Effector memory CD4-positive, alpha-beta T cell (primary cell): ENCODE data around the gene PRPSAP2.
"Not testable (repeated sequence)": the region's sequence is repeated elsewhere in the genome, so short reads cannot be mapped to it uniquely, and the experiment has no call there.

ENCODE experiments used
- DNase-seq, 3 donors: peaks; one replicate each; pipeline ENCODE4 v3.0.0-alpha.2; 2020
- H3K27ac ChIP-seq: 2 replicates; pipeline ENCODE4 v1.7.0; 2013; ENCODE audit warnings: mild to moderate bottlenecking, low read length, moderate library complexity; ENCODE audit not compliant: insufficient read depth, poor library complexity, severe bottlenecking
- H3K27me3 ChIP-seq: replicated peaks from 2 replicates; pipeline ENCODE4 v1.7.0; 2013; ENCODE audit warnings: mild to moderate bottlenecking, low read length; ENCODE audit not compliant: insufficient read depth, control insufficient read depth, poor library complexity, severe bottlenecking
- H3K36me3 ChIP-seq: 2 replicates; pipeline ENCODE4 v1.7.0; 2013; ENCODE audit warnings: mild to moderate bottlenecking, low read length, moderate library complexity; ENCODE audit not compliant: control insufficient read depth, insufficient read depth
- H3K4me1 ChIP-seq: 2 replicates; pipeline ENCODE4 v1.7.0; 2013; ENCODE audit warnings: low read length, mild to moderate bottlenecking; ENCODE audit not compliant: control insufficient read depth, insufficient read depth, poor library complexity, severe bottlenecking
- H3K4me3 ChIP-seq: 2 replicates; pipeline ENCODE4 v1.7.0; 2013; ENCODE audit warnings: low read length, low read depth, mild to moderate bottlenecking; ENCODE audit not compliant: insufficient read depth, poor library complexity, severe bottlenecking
- H3K9me3 ChIP-seq: 2 replicates; pipeline ENCODE4 v1.7.0; 2013; ENCODE audit warnings: mild to moderate bottlenecking, low read length, moderate library complexity; ENCODE audit not compliant: control insufficient read depth

The PRPSAP2 gene

GRCh38 chr17:18855831-18856569 is 1.9 kb upstream of the PRPSAP2 start:
- Histone ChIP-seq H3K36me3 (no peaks in the 10 kb centered on the region), H3K27me3 (no peaks in the 10 kb centered on the region), H3K9me3 (no peaks in the 10 kb centered on the region), H3K27ac (peak overlapping the region; percentile 64), H3K4me3 (peak overlapping the region; percentile 54), H3K4me1 (peaks cover 15% of the 10 kb centered on the region)
- DNase-seq: peak; percentile 81 to 89 (median 83)

- Histone ChIP-seq H3K4me1 (peaks cover 15% of the 10 kb centered on the region), H3K27ac (peak overlapping the region; percentile 64), H3K36me3 (no peaks in the 10 kb centered on the region), H3K4me3 (peak overlapping the region; percentile 54), H3K9me3 (no peaks in the 10 kb centered on the region), H3K27me3 (no peaks in the 10 kb centered on the region)
- DNase-seq: no peak
Measured at GRCh38 chr17:18856570-18856915, 1.4 kb upstream of the PRPSAP2 start.

- Histone ChIP-seq H3K27me3 (no peaks in the 10 kb centered on the region), H3K4me1 (peaks cover 15% of the 10 kb centered on the region), H3K36me3 (no peaks in the 10 kb centered on the region), H3K9me3 (no peaks in the 10 kb centered on the region), H3K4me3 (peak overlapping the region; percentile 73), H3K27ac (peak overlapping the region; percentile 76)
- no peak for DNase-seq
Measured at GRCh38 chr17:18858567-18859245, 775 bp downstream of the PRPSAP2 start.

- peaks cover 15% of the 10 kb centered on the region for H3K4me1 ChIP-seq
Measured at GRCh38 chr17:18859256-18859655, 1.3 kb downstream of the PRPSAP2 start.

GRCh38 chr17:18860161-18860972 is 2.4 kb downstream of the PRPSAP2 start:
- Histone ChIP-seq H3K9me3 (no peaks in the 10 kb centered on the region), H3K27ac (no peak overlapping the region), H3K36me3 (no peaks in the 10 kb centered on the region), H3K27me3 (no peaks in the 10 kb centered on the region), H3K4me3 (no peak overlapping the region), H3K4me1 (peaks cover 14% of the 10 kb centered on the region)
- no peak for DNase-seq

More at GRCh38 chr17:18859256-18859655, 1.3 kb downstream of the PRPSAP2 start:
- H3K4me3 ChIP-seq: no peak overlapping the region
- H3K9me3 ChIP-seq: no peaks in the 10 kb centered on the region
- H3K36me3 ChIP-seq: no peaks in the 10 kb centered on the region
- no peak for DNase-seq
- H3K27me3 ChIP-seq: no peaks in the 10 kb centered on the region
- H3K27ac ChIP-seq: no peak overlapping the region

GRCh38 chr17:18862011-18862410 is 4.1 kb downstream of the PRPSAP2 start:
- H3K4me3 ChIP-seq: no peak overlapping the region
- no peak for DNase-seq

GRCh38 chr17:18864996-18865395 is 7.1 kb downstream of the PRPSAP2 start:
- not testable (repeated sequence) for H3K27me3 ChIP-seq, H3K4me3 ChIP-seq, H3K27ac ChIP-seq, DNase-seq, H3K4me1 ChIP-seq, H3K9me3 ChIP-seq
- peaks cover 26% of the 10 kb centered on the region for H3K36me3 ChIP-seq

More at GRCh38 chr17:18862011-18862410, 4.1 kb downstream of the PRPSAP2 start:
- no peaks in the 10 kb centered on the region for H3K9me3 ChIP-seq
- H3K36me3 ChIP-seq: peaks cover 5% of the 10 kb centered on the region
- no peaks in the 10 kb centered on the region for H3K27me3 ChIP-seq
- peaks cover 10% of the 10 kb centered on the region for H3K4me1 ChIP-seq
- no peak overlapping the region for H3K27ac ChIP-seq

GRCh38 chr17:18866866-18867813 is 9.2 kb downstream of the PRPSAP2 start:
- DNase-seq: no peak

GRCh38 chr17:18877104-18877645 is 19.2 kb downstream of the PRPSAP2 start:
- no peaks in the 10 kb centered on the region for H3K9me3 ChIP-seq
- peaks cover 67% of the 10 kb centered on the region for H3K36me3 ChIP-seq
- H3K27me3 ChIP-seq: no peaks in the 10 kb centered on the region
- H3K27ac ChIP-seq: no peak overlapping the region
- no peak for DNase-seq
- H3K4me1 ChIP-seq: no peaks in the 10 kb centered on the region
- H3K4me3 ChIP-seq: no peak overlapping the region

More at GRCh38 chr17:18866866-18867813, 9.2 kb downstream of the PRPSAP2 start:
- Histone ChIP-seq H3K27ac (no peak overlapping the region), H3K36me3 (peaks cover 30% of the 10 kb centered on the region), H3K4me3 (no peak overlapping the region), H3K27me3 (no peaks in the 10 kb centered on the region), H3K4me1 (no peaks in the 10 kb centered on the region), H3K9me3 (no peaks in the 10 kb centered on the region)
